LNCaP clone FGC (cell line): ENCODE results near the gene LARP4B.

Experiments used
- DNase-seq: peaks from one replicate; pipeline ENCODE4 v3.0.0-alpha.2; 2011; ENCODE audit warnings: low read depth
- H3K4me3 ChIP-seq: 2 replicates; pipeline ENCODE4 v1.5.1; 2011; ENCODE audit warnings: mild to moderate bottlenecking, low read depth, low read length, control low read depth
- CTCF ChIP-seq: IDR thresholded peaks from 2 replicates; pipeline ENCODE4 v1.5.1; 2012; ENCODE audit warnings: mild to moderate bottlenecking; ENCODE audit not compliant: control insufficient read depth, insufficient read depth; ENCODE audit errors: extremely low read depth

Gene LARP4B

GRCh38 chr10:807958-808353 is 123.5 kb downstream of the LARP4B start:
- no peak for TF ChIP-seq CTCF
- no peak for DNase-seq
- no peak overlapping the region for H3K4me3 ChIP-seq

GRCh38 chr10:807163-807957 is 124.1 kb downstream of the LARP4B start:
- no peak overlapping the region for H3K4me3 ChIP-seq
- TF ChIP-seq CTCF: no peak
- DNase-seq: no peak

GRCh38 chr10:806451-807162 is 124.9 kb downstream of the LARP4B start:
- DNase-seq: no peak
- no peak for TF ChIP-seq CTCF

GRCh38 chr10:805620-806305 is 125.7 kb downstream of the LARP4B start:
- no peak overlapping the region for H3K4me3 ChIP-seq
- no peak for TF ChIP-seq CTCF
- no peak for DNase-seq

More at GRCh38 chr10:806451-807162, 124.9 kb downstream of the LARP4B start:
- no peak overlapping the region for H3K4me3 ChIP-seq

- no peak overlapping the region for H3K4me3 ChIP-seq
- TF ChIP-seq CTCF: no peak
- DNase-seq: no peak
Measured at GRCh38 chr10:804787-805619, 126.5 kb downstream of the LARP4B start.

- no peak for TF ChIP-seq CTCF
- H3K4me3 ChIP-seq: no peak overlapping the region
- no peak for DNase-seq
Measured at GRCh38 chr10:804191-804781, 127.2 kb downstream of the LARP4B start.
